HT1080 (cell line): Measurements from ENCODE around the gene TGM4. TPM values are rescaled to one million over a fixed set of nuclear protein-coding genes. Genes with fewer than 3 reads are reported as not detected.
"Not testable (repeated sequence)": the region's sequence is repeated elsewhere in the genome, so short reads cannot be mapped to it uniquely, and the experiment has no call there.

ENCODE experiments used
- DNase-seq: peaks from one replicate; pipeline ENCODE4 v3.0.0-alpha.2; 2015; ENCODE audit warnings: low read depth
- total RNA-seq: library from RNA; depleted of rRNA; stranded (reverse); fragments of >200 nt; shearing (Covaris generic); gene quantifications from 2 replicates; pipeline ENCODE4 v1.2.3, GENCODE V29; 2014

Gene TGM4
- total RNA-seq, 1 experiment from 2014 or later, result not detected

DNA sequence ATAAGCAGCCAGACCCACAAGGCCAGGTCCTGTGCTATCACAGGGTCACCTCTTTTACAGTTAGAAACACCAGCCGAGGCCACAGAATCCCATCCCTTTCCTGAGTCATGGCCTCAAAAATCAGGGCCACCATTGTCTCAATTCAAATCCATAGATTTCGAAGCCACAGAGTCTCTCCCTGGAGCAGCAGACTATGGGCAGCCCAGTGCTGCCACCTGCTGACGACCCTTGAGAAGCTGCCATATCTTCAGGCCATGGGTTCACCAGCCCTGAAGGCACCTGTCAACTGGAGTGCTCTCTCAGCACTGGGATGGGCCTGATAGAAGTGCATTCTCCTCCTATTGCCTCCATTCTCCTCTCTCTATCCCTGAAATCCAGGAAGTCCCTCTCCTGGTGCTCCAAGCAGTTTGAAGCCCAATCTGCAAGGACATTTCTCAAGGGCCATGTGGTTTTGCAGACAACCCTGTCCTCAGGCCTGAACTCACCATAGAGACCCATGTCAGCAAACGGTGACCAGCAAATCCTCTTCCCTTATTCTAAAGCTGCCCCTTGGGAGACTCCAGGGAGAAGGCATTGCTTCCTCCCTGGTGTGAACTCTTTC lies 39.6 kb downstream of the TGM4 start:
- DNase-seq, result peak; percentile 67

DNA sequence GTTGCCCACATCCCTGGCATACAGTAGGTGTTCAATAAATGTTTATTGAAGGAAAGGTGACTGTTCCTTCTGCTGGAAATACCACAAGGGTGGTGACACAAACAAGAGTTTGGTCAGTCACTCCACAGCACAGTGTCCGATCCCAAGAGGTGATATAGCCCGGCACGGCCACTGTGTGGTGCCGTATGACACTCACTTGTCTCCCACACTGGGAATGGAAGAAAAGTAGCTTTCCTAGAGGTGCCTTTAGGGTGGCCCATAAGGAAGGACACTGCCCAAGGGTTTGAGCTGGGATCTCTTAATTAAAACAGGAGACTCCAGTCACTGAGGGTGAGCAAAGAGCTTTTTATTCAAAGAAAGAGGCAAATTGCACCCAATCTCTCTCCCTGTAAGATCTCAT lies 40.5 kb downstream of the TGM4 start:
- DNase-seq, result no peak

DNA sequence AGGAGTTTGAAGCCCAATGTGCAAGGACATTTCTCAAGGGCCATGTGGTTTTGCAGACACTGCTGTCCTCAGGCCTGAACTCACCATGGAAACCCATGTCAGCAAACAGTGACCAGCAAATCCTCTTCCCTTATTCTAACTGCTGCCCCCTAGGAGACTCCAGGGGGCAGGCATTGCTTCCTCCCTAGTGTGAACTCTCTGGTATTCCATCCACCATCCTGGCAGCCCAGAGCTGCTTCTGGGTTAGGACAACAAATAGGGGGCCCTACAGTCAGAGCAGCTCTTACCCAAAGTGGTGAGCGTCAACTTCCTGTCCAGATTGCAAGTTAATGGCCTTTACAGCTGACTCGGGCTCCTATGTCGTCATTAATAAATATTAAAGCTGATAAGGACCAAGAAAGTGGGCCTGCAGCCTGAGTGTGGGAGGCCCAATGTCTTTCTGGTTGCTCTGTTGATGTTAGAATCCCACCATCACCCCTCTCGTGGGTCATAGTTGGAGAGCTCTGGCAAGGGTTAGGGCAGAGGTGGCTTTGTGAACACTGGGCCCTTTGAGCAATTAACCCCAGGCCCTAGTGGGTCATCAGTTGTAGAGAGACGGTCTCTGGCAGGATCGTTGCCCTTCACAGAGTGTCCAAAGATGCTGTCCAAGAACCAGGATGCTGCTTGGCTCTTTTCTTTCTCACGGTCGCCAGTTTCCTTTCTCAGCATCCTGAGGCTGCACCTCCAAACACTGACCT lies 41.5 kb downstream of the TGM4 start:
- DNase-seq, result peak; percentile 20

DNA sequence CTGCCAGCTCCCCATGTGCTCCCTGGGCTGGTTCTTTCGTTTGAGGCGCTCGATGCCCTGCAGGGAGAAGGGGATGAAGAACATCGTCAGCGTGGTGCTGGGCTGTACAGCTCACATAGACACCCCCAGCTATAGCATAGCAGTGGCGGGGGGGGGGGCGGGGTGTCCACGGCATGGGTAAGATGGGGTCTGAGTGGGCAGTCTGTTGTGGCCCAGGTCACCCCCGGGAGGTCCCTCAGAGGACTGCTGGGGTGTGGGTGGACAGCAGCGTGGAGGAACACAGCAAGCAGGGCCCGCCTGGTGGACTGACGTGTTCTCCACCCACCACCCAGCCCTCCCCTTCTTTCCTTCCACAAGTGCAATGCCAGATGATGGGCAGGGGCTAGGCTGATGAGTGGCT lies 43.7 kb downstream of the TGM4 start:
- no peak for DNase-seq

DNA sequence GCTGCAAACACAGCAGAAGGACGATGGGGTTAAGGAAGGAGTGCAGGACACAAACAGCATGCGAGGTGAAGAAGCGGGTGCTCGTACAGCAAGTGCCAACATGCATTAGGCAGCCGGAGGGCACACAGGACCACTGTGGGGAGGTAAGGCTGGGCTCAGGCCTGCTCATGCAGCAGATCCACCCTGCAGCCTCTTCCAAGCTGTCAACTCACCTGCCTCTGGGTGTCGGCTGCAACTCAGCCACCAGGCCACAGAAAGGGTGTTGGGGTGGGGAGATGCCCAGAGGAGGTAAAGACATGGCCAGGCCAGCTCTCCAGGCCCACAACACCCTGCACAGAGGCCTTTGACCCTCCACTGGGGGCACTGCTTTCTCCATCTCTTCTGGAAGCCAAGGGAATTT lies 44.2 kb downstream of the TGM4 start:
- DNase-seq, result no peak

DNA sequence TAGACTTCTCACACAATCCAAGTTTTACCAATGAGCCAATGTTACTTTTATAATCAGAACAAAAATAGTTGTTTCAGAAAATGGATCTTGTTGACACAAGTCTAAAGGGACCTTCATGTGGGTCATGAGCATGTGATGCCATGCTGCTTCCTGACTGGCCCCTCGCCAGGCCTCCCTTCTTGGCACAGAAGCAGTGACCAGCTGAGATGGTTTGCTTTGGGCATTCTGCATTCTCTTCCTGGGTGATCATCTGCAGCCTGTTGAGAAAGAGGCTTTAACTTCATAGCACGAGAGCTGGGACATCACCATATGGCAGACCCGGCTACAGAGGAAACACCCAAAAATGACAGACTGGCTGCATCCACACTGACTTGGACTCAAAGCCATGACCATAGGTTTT lies 45.7 kb downstream of the TGM4 start:
- DNase-seq, result no peak

DNA sequence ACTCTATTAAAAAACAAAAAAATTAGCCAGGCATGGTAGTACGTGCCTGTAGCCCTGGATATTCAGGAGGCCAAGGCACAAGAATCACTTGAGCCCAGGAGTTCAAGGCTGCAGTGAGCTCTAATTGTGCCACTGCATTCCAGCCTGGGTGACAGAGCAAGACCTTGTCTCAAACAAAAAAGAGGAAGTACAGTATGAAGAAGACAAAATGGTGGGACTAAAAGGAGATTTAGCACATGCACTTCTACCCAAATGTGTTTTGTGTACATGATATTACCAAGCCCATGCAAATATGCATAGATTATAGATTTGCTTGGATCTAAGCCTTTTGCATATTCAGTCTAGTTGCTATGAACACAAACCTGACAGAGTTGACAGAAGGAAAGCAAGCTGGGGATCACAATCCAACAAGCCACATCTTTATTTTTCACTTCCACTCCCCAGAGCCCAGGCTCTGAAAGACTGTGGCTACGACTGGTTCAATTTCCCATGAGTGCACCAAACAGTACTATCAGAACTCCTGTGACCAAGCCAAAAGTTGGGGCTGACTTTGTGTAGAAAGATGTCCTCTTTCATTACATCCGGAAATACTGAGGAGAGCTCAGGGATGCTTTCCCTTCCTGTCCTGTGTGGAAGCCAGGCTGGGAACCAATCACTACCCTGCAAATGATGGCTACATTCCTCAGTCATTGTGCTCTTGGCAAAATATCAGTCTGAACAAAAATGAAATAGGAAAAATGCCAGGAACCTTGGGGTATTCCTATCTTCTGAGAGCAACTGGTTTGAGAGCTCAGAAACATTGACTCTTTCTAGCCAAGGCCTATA lies 49.4 kb downstream of the TGM4 start:
- no peak for DNase-seq

DNA sequence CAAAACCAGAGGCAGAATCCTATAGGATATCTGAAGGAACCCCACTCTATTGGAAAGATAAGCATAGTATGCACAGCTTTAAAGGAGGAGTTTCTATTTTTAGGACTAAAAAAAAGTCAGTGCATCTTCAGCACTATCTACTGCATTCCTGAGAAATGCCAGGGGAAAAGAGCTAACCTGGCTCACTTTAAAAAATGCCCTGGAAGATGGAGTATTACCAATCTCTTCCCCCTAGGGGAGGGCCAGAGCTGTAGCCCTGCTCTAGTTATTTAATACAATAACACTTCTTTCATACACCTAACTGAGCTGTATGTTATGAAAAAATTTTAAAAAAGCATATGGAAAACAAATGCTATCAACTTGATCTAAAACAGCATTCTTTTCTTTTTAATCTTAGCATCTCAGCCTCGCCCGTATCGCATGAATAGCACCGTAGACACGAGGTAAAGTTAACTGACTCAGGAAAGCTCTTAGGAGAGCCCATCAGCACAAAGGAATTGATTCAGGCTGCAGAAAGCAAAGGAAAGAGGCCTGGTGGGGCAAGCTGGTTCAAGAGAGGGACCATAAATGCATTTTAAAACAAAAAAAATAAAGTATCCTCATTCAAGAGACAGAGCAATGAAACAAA lies 50.2 kb downstream of the TGM4 start:
- no peak for DNase-seq

DNA sequence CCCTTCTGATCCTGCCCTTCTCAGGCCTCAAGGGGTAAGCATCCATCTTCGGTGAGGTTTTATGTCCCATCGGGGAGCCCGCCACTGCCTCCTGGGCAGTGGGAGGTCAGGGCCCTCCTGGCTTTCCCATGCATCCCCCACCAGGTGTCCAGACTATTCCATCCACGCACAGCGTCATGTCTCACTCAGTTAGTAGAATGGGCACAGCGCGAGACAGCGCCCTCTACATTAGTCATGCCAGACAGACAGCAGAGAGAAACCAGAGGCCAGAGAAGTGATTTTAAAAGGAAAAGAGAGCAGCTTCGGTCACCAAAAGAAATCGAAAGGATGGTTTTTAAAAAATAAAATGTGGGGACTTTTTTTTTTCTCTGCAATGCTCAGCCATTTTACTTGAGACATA lies 51.8 kb downstream of the TGM4 start:
- no peak for DNase-seq

DNA sequence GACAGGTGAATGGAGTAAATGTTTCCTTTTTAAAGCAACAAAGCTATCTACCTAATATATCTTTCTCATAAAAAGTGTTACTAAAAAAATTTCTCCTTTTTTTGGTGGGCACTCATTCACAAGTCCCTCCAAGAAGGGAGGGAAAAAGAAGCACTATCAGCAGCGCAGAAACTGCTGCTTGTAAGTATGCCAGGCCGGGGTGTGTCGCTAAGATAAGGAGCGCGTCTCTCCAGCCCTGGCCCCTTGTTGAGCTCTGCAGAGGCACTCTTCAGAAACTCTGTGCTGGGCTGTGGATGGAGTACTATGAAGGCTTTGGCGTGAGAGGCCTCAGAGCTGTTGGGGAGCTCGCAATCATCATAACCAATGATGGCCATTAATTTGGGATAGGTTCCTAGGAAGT lies 52.5 kb downstream of the TGM4 start:
- DNase-seq, result no peak

DNA sequence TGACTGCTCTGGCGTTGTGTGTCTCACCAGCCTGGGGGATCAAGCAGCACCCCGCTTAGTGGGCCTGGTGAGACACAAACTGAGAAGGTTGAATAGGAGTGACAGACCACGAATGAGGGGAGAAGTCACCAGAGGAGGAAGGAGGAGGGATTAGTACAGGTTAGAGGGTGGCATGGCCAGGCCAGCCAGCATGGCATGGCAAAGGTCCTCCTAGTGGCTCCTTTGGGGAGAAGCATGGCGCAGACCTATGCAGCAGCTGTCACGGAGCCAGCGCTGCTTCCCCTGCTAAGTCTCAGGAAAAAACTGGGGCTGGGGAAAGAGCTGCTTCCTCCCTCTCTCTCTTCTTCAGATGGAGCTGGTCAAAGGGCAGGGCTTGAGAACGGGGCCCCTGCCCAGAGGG lies 53.0 kb downstream of the TGM4 start:
- no peak for DNase-seq

DNA sequence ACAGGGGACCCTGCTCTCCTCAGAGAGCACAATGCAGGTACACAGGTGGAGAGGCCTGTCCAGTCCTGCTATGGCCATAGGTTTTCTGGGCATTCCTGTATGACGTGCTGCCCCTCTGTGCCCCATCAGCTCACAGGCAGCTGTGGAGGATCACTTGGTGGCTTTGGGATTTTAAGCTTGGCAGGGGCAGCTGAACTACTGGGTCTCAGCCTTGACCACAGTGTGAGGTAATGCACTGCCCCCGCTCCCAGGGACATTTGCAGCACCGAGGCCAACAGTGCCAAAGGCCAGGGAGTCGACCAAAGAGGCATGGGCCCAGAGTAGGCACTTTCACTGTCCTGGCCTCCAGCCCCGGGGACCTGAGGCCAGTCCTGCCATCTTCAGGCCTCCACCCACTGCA lies 55.4 kb downstream of the TGM4 start:
- DNase-seq, result no peak

DNA sequence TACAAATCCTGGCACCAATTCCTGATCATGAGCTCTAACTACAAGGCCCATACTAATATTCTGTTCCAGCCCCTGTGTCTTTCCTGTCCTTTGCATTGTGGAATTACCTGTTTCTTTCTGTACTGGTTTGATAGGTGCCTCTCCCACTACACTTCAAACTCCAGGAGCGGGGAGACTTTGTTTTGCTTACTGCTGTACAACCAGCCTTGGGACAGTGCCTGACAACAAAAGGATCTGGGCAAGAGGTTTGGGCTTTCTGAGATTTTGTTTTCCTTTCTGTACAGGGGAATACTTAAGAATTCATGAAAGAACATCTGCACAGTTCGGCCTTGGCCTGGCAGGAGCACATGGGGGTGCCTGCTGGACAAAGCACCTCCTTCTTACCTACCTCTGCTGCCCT lies 56.5 kb downstream of the TGM4 start:
- no peak for DNase-seq

DNA sequence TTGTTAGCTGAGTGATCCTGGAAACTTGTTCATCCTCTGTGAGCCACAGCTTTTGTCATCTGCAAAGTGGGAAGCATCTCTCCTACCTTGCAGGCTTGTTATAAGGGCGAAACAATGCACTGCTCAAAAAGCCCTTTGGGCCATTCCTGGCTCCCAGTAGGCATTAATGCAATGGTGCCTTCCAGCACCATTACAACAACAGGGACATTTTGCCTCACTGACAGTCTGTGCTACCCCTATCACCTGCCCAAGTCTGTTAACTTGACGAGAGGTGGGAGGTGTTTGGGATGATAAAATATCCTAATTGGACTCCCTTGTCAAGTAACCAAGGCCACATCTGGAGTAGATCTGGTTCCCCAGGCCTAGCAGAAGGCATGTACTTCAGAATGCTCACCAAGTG lies 57.4 kb downstream of the TGM4 start:
- DNase-seq, result no peak

DNA sequence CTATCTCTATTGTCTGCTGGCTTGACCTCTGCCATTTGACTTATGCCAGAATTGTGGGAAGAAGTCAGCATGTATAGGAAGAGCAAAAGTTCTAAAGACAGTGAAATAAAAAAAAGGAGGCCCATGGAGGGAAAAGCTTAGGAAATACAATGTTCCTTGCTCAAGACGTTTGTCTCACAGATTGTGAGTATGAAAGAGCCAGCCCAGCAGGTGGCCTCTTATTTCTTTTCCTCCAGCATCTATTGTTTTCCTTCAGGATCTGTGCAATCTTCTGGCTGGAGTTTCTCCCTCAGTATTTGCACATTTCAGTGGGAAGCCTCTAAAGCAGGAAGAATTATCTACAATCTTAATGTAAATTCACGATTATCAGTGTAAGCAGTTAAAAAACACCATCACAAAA lies 57.9 kb downstream of the TGM4 start:
- DNase-seq, result no peak

DNA sequence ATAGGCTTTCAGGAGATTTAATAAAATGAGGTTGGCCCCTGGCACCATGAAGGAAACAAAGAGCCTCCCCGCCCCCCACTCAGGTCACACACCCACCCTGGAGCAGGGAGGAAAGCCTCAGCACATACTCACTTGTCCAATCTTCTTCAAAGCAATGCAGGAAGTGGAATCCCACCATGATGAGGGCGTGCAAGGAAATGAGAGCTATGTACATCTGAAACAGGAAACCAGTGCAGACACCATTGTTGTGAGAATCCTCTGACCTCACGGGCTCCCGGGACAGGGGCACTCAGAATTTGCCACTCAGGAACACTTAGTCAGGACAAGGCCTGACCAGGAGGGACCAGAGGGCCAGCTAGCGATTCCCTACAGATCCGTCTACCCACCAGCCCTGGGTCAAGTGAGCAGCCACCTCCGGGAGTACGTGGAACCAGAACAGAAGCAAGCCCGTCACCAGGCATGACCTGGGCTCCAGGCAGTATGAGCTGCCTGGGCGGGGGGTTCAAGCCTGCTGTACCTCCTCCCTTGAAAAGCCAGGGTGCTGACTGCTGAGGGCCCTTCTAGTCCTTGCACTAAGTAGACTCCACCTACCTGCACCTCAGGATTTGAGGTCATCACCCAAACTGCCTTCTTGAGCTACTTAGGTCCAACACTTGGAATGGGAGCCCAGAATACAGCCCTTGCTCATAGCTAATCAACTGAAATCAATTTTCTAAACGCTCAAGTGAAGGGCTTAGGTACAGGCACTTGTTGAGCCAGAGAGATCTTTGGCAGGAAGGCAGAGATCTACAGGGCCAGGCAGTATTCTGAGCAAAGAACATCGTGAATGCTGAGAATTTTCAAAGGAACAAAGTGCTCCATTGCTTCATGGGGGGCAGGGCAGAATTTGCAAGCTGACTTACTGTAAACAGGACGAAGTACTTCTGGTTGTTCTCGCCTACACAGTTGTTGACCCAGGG lies 58.9 kb downstream of the TGM4 start:
- no peak for DNase-seq

DNA sequence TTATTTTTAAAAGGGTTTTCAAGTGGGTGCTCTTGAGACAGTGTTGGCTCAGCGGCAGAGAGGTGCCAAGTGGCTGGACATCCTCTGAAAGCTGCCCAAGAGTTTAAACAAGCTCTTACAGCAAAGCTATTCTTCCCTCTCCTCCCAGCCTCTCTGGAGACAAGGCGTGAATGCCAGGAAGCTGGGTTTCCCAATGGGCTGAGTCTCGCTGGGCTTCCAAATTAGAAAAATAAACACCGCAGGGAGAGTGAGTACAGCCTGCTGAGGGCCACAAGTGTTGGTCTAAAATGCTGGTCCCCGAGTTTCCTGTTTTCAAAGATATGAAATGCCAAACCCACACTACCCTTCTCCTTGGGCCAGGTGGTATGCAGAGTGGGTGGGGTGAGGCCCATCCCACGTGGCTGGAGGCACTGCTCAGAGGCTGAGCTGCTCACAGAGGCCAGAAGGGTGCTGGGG lies 65.2 kb downstream of the TGM4 start:
- DNase-seq, result no peak

DNA sequence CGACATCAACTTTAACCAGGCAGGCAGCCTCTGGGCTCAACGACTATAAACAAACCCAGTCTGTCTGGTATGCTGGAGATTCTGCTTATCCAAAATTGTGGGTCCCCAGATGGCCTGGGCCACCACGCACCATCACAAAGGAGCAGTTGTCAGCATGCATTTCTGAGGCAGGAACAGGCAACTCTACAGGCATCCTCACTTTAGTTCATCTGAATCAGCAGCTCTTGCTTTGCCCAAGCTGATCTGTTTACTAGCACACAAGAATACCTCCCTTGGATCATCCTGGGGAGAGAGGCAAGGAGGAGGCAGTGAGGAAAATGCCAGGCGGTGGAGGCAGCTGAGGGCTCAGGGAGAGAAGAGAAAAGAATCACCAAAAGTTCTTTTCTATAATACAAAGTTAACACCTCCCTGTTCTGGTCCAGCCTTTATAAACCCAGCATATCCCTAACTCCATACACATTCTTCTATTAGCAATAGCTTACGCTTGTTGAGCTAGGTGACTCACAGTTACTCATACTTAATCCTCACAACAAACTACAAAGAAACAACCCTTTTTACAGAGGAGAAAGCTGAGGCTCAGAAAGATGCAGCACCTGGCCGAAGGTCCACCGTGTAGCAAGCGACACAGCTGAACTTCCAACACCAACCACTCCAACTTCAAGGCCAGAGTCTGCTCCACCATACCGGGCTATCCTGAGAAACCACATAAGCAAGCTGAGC lies 68.0 kb downstream of the TGM4 start:
- peak; percentile 69 for DNase-seq

DNA sequence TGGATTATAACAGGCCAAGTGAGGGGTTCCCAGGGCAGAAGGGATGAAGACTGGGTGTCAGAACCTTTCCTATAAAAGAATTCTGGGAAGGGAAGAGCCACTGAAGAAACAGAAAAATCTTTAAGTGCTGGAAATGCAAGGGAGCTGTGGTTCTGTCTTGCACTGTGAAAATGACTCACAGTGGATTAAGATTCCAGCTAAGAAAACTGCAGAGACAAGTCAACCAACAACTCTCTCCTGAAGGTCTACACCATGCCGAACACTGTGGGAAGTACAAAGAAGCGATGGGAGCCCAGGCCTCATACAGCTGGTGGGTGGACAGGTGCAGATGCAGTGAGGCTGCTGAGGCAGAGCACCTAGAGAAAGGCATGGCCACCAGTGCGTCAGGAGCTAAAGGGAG lies 73.8 kb downstream of the TGM4 start:
- DNase-seq, result no peak

DNA sequence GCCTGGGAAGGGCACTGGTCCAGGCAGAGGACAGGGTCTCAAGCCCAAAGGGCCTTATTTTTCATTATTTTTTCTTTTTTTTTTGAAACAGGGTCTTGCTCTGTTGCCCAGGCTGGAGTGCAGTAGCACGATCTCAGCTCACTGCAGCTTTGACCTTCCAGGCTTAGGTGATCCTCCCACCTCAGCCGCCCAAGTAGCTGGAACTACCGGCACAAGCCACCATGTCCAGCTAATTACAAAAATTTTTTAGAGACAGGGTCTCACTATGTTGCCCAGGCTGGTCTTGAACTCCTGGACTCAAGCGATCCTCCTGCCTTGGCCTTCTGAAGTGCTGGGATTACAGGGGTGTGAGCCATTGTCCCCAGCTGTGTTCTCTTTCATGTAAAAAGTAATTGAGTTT lies 75.4 kb downstream of the TGM4 start:
- DNase-seq, result not testable (repeated sequence)
